ENCODE measurements around the gene ZNF512B. TPM values are rescaled to one million over a fixed set of nuclear protein-coding genes. Genes with fewer than 3 reads are reported as not detected.

ZNF512B gene
- total RNA-seq, 4 donors from 2014 or later = 7.1 to 17.7 (median 12.1) TPM

- Histone ChIP-seq H3K4me3 (no peak overlapping the region), H3K36me3 (peaks cover 42 to 90% (median 84%) of the 10 kb centered on the region in 4 donors), H3K27ac (replicated peaks in 1 of 4) (no peak overlapping the region), H3K4me1 (peaks cover 0 to 7% (median 0%) of the 10 kb centered on the region in 4 donors), H3K27me3 (no peaks in the 10 kb centered on the region), H3K9me3 (no peaks in the 10 kb centered on the region)
- DNase-seq (ENCODE audit: extremely low spot score) = no peak
- 87% methylated on average over 8 of the region's 8 CpGs for WGBS
- intact Hi-C loops (cut with DNase I) = no loop called here
- TF ChIP-seq CTCF (IDR thresholded peaks at IDR 0.05) = no peak
- TF ChIP-seq EP300 (IDR thresholded peaks at IDR 0.05) = no peak
- no peak for TF ChIP-seq POLR2A (IDR thresholded peaks at IDR 0.05; ENCODE audit: low read depth)
- TF ChIP-seq POLR2AphosphoS5 (IDR thresholded peaks at IDR 0.05) = no peak
Measured at GRCh38 chr20:64010711-64011237, 41.0 kb upstream of the ZNF512B start.

- WGBS = 90% methylated on average over 13 of the region's 13 CpGs
- no peaks in the 10 kb centered on the region for H3K27me3 ChIP-seq
Measured at GRCh38 chr20:64009811-64010387, 40.2 kb upstream of the ZNF512B start.

GRCh38 chr20:64006902-64007301, 37.2 kb upstream of the ZNF512B start:
- TF ChIP-seq POLR2AphosphoS5 (IDR thresholded peaks at IDR 0.05) = no peak
- no peak for TF ChIP-seq POLR2A (IDR thresholded peaks at IDR 0.05; ENCODE audit: low read depth)
- no peak for TF ChIP-seq EP300 (IDR thresholded peaks at IDR 0.05)
- no peak for TF ChIP-seq CTCF (IDR thresholded peaks at IDR 0.05)
- WGBS = 100% methylated on average over 3 of the region's 3 CpGs
- peaks cover 41 to 96% (median 92%) of the 10 kb centered on the region in 4 donors for H3K36me3 ChIP-seq
- peaks cover 4 to 18% (median 7%) of the 10 kb centered on the region in 4 donors for H3K4me1 ChIP-seq
- H3K4me3 ChIP-seq = no peak overlapping the region
- H3K27me3 ChIP-seq = no peaks in the 10 kb centered on the region
- DNase-seq (ENCODE audit: extremely low spot score) = no peak
- intact Hi-C loops (cut with DNase I) = no loop called here
- H3K27ac ChIP-seq (replicated peaks in 1 of 4) = no peak overlapping the region
- H3K9me3 ChIP-seq = no peaks in the 10 kb centered on the region

More at GRCh38 chr20:64009811-64010387, 40.2 kb upstream of the ZNF512B start:
- no peak overlapping the region for H3K27ac ChIP-seq (replicated peaks in 1 of 4)
- no peak for DNase-seq (ENCODE audit: extremely low spot score)
- no peak overlapping the region for H3K4me3 ChIP-seq
- peaks cover 0 to 13% (median 0%) of the 10 kb centered on the region in 4 donors for H3K4me1 ChIP-seq
- intact Hi-C loops (cut with DNase I) = no loop called here
- no peaks in the 10 kb centered on the region for H3K9me3 ChIP-seq
- TF ChIP-seq POLR2AphosphoS5 (IDR thresholded peaks at IDR 0.05) (no peak), CTCF (IDR thresholded peaks at IDR 0.05) (no peak), POLR2A (IDR thresholded peaks at IDR 0.05; ENCODE audit: low read depth) (no peak), EP300 (IDR thresholded peaks at IDR 0.05) (no peak)
- H3K36me3 ChIP-seq = peaks cover 37 to 90% (median 84%) of the 10 kb centered on the region in 4 donors

GRCh38 chr20:64006490-64006889, 36.8 kb upstream of the ZNF512B start:
- DNase-seq (ENCODE audit: extremely low spot score) = no peak
- TF ChIP-seq POLR2A (IDR thresholded peaks at IDR 0.05; ENCODE audit: low read depth) = no peak
- TF ChIP-seq EP300 (IDR thresholded peaks at IDR 0.05) = no peak
- TF ChIP-seq CTCF (IDR thresholded peaks at IDR 0.05) = no peak
- no peak for TF ChIP-seq POLR2AphosphoS5 (IDR thresholded peaks at IDR 0.05)
- Histone ChIP-seq H3K4me1 (peaks cover 4 to 20% (median 8%) of the 10 kb centered on the region in 4 donors), H3K27ac (replicated peaks in 1 of 4) (no peak overlapping the region), H3K4me3 (no peak overlapping the region), H3K36me3 (peaks cover 40 to 98% (median 94%) of the 10 kb centered on the region in 4 donors), H3K9me3 (no peaks in the 10 kb centered on the region), H3K27me3 (no peaks in the 10 kb centered on the region)
- WGBS = 83% methylated on average over 5 of the region's 10 CpGs
- intact Hi-C loops (cut with DNase I) = no loop called here
